Lung (tissue), 12 donors: ENCODE results near the gene TSKU. TPM values are rescaled to one million over a fixed set of nuclear protein-coding genes. Genes with fewer than 3 reads are reported as not detected.

Experiments
- ATAC-seq: fragments of 200-7000 bp; cut with Tn5 transposase; one replicate; pipeline ENCODE4 v1.9.1; 2020; ENCODE audit warnings: moderate number of reproducible peaks; ENCODE audit not compliant: insufficient read depth, low FRiP score
- DNase-seq, 3 donors: peaks; one replicate each; pipeline ENCODE4 v3.0.0-alpha.2; 2013 to 2017
- H3K27ac ChIP-seq, 2 donors: one replicate each; pipeline ENCODE4 v1.5.1; 2013; ENCODE audit warnings: mild to moderate bottlenecking in 2 of 2, moderate library complexity in 2 of 2, control low read depth in 1 of 2, inconsistent platforms in 1 of 2, low read depth in 1 of 2, low read length in 1 of 2
- H3K27me3 ChIP-seq, 3 donors: one replicate each; pipeline ENCODE4 v1.5.1; 2013; ENCODE audit warnings: low read length in 2 of 3; ENCODE audit not compliant: control insufficient read depth in 3 of 3, insufficient read depth in 3 of 3
- H3K36me3 ChIP-seq, 4 donors: one replicate each; pipeline ENCODE4 v1.5.1; 2013; ENCODE audit warnings: low read length in 4 of 4, mild to moderate bottlenecking in 1 of 4, moderate library complexity in 1 of 4; ENCODE audit not compliant: control insufficient read depth in 4 of 4, insufficient read depth in 4 of 4
- H3K4me1 ChIP-seq, 5 donors: one replicate each; pipeline ENCODE4 v1.5.1; 2013; ENCODE audit warnings: low read length in 5 of 5, mild to moderate bottlenecking in 2 of 5, moderate library complexity in 1 of 5; ENCODE audit not compliant: control insufficient read depth in 5 of 5, insufficient read depth in 5 of 5
- H3K4me3 ChIP-seq: one replicate; pipeline ENCODE4 v1.5.1; 2013; ENCODE audit warnings: mild to moderate bottlenecking, control low read depth, moderate library complexity
- H3K9ac ChIP-seq, 2 donors: one replicate each; pipeline ENCODE4 v1.5.1; 2013; ENCODE audit warnings: low read length in 2 of 2, control low read depth in 1 of 2; ENCODE audit not compliant: insufficient read depth in 1 of 2
- H3K9me3 ChIP-seq, 4 donors: one replicate each; pipeline ENCODE4 v1.5.1; 2013; ENCODE audit warnings: low read length in 3 of 4, mild to moderate bottlenecking in 1 of 4, moderate library complexity in 1 of 4; ENCODE audit not compliant: control insufficient read depth in 4 of 4, insufficient read depth in 3 of 4
- CTCF ChIP-seq: IDR thresholded peaks from 2 replicates; pipeline ENCODE4 v1.5.1; 2012; ENCODE audit warnings: mild to moderate bottlenecking; ENCODE audit errors: control extremely low read depth, extremely low read depth
- WGBS, 2 donors: extraction: QIAGEN DNeasy Blood & Tissue Kit; methylation state at CpG; one replicate each; pipeline ENCODE4 v1.1.7; 2013; 5-methylcytosine and 5-hydroxymethylcytosine counted together
- polyA plus RNA-seq, 2 donors: library from polyadenylated mRNA; stranded (reverse); fragments of 200-250 nt; gene quantifications; one replicate each; pipeline ENCODE4 v1.2.1, GENCODE V29; 2013
- total RNA-seq, 2 donors: library from RNA; depleted of rRNA in 1 of 2; stranded (reverse); fragments of >200 nt in 1 of 2; gene quantifications; one replicate each; pipeline ENCODE4 v1.2.1, GENCODE V29; 2014 to 2021
- donor health status: control.
- donor health status: control.
- donor health status: Bipolar disorder and iron deficiency.
- donor health status: healthy.
- donor health status: DM: yes; HTN: yes; CAD: no.

The TSKU gene
- total and polyA plus RNA-seq, 4 donors, result 3.7 to 18.6 (median 11.6) TPM

GRCh38 chr11:76735841-76736240, 47.3 kb upstream of the TSKU start:
- Histone ChIP-seq H3K9me3 (no peaks in the 10 kb centered on the region), H3K9ac (no peak overlapping the region), H3K4me3 (no peak overlapping the region), H3K36me3 (no peaks in the 10 kb centered on the region), H3K27me3 (no peaks in the 10 kb centered on the region), H3K4me1 (peaks cover 0 to 6% (median 5%) of the 10 kb centered on the region in 5 donors), H3K27ac (no peak overlapping the region)
- no peak for ATAC-seq
- no peak for TF ChIP-seq CTCF
- 93% methylated on average over 13 of the region's 13 CpGs for WGBS, 2 donors
- DNase-seq, result no peak

DNA sequence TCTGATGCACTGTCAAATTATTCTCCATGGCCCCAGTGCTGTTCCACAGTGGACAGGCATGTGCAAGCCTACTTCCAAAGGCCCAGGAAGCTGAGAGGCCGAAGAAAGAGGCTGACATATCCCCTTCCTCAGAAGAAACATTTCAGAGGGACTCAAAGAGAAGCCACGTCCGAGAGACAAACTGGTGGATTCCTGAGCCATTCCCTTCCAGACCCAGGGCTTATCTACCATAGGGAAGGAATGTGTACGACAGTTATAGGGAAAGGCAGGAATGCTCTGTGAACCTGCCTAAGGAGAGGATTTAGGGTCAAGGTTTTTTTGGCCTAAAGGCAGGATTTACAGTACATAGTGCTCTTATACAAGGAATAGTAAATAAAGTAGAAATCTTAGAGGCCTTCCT, 46.9 kb upstream of the TSKU start:
- WGBS, 2 donors, result 90 to 99% methylated on average over 4 of the region's 4 CpGs
- Histone ChIP-seq H3K27ac (no peak overlapping the region), H3K27me3 (no peaks in the 10 kb centered on the region), H3K36me3 (no peaks in the 10 kb centered on the region), H3K4me3 (no peak overlapping the region), H3K9ac (no peak overlapping the region), H3K9me3 (no peaks in the 10 kb centered on the region), H3K4me1 (peaks cover 0 to 6% (median 5%) of the 10 kb centered on the region in 5 donors)
- ATAC-seq (no peak), DNase-seq (no peak)
- no peak for TF ChIP-seq CTCF

DNA sequence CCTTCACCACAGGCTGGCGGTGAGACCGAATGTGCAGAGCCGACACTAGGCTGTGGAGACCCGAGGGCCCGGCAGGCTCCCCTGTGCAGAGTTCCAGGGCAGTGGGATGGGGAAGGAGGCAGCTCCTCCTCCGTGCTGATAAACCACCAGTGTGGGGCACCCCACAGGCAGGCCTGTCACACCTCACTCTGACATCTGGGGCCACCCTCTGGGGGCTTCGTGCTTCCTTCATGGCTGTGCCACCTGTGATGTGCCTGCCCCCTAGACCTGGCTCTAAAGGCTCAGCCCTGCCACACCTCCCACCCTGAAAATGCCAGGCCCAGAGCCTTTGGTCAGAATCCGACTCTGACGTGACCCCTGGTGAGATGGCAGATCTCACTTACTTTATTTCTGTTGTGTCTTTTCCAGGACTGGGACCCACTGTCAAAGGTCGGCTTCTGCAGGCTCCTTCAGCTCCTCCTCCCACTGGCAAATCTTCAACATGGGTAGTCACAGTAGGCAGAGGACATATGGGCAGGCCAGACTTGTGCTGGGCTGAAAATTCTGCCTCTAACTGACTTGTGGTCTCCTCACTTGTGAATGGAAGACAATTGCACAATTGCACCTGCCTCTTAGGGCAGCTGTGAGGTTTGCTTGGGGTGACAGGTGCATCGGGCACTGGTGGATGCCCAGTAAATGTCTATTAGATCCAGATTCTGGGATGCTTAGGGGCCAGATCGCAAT, 46.2 kb upstream of the TSKU start:
- Histone ChIP-seq H3K4me1 (peaks cover 0 to 6% (median 5%) of the 10 kb centered on the region in 5 donors), H3K9ac (no peak overlapping the region), H3K36me3 (no peaks in the 10 kb centered on the region), H3K4me3 (no peak overlapping the region), H3K27me3 (no peaks in the 10 kb centered on the region), H3K9me3 (no peaks in the 10 kb centered on the region), H3K27ac (no peak overlapping the region)
- whole genome bisulfite sequencing, 2 donors, result 89 to 90% methylated on average over 12 of the region's 12 CpGs
- no peak for TF ChIP-seq CTCF
- ATAC-seq (no peak), DNase-seq (no peak)
